PC-3 (cell line): ENCODE results near the gene INSIG1. TPM values are rescaled to one million over a fixed set of nuclear protein-coding genes. Genes with fewer than 3 reads are reported as not detected.

Experiments
- ATAC-seq: fragments of 200-7000 bp; cut with Tn5 transposase; 2 replicates; pipeline ENCODE4 v1.9.1; 2020; ENCODE audit warnings: mild to moderate bottlenecking, moderate library complexity
- BruUV-seq: library from RNA; stranded (reverse); fragments of 400-500 nt; replicated peaks from 2 replicates; lab custom pipeline; 2021; lab: Mats Ljungman, UMichigan
- CTCF ChIA-PET: fragments of 300-600 bp; sonication (Branson Sonifier 250); formaldehyde crosslinking; loops from one replicate; lab custom pipeline; 2022; ENCODE audit warnings: antibody characterized with exemption; lab: Charles Lee
- POLR2A ChIA-PET: fragments of 300-600 bp; sonication (Branson Sonifier 250); formaldehyde crosslinking; loops from one replicate; lab custom pipeline; 2022; ENCODE audit warnings: antibody characterized with exemption; ENCODE audit not compliant: unreplicated experiment; lab: Charles Lee
- DNase-seq: peaks from one replicate; pipeline ENCODE4 v3.0.0-alpha.2; 2015
- H2AFZ ChIP-seq: fragments of 300-600 bp; sonication (generic); 2 replicates; pipeline ENCODE4 v1.6.0; 2016; ENCODE audit warnings: antibody characterized with exemption, low read length
- H3F3A ChIP-seq: fragments of 300-600 bp; sonication (generic); one replicate; pipeline ENCODE4 v1.6.0; 2017; ENCODE audit warnings: antibody characterized with exemption, low read length, control low read depth, mild to moderate bottlenecking; ENCODE audit not compliant: unreplicated experiment
- H3K27ac ChIP-seq: fragments of 300-600 bp; sonication (generic); 2 replicates; pipeline ENCODE4 v1.5.1; 2016; ENCODE audit warnings: mild to moderate bottlenecking, low read length
- H3K27me3 ChIP-seq: fragments of 300-600 bp; sonication (generic); 2 replicates; pipeline ENCODE4 v1.6.1; 2016; ENCODE audit warnings: low read length, mixed read lengths
- H3K36me3 ChIP-seq: fragments of 300-600 bp; sonication (generic); 2 replicates; pipeline ENCODE4 v1.6.1; 2016; ENCODE audit warnings: low read depth, mixed run types, low read length, mixed read lengths
- H3K4me1 ChIP-seq: fragments of 300-600 bp; sonication (generic); 2 replicates; pipeline ENCODE4 v1.5.1; 2016; ENCODE audit warnings: low read length; ENCODE audit not compliant: insufficient read depth
- H3K4me2 ChIP-seq: fragments of 300-600 bp; sonication (generic); 2 replicates; pipeline ENCODE4 v1.6.0; 2016; ENCODE audit warnings: low read length
- H3K4me3 ChIP-seq: fragments of 300-600 bp; sonication (generic); 2 replicates; pipeline ENCODE4 v1.5.1; 2016; ENCODE audit warnings: mild to moderate bottlenecking, low read length, mixed read lengths
- H3K79me2 ChIP-seq: fragments of 300-600 bp; sonication (generic); 2 replicates; pipeline ENCODE4 v1.6.1; 2017; ENCODE audit warnings: low read length, mixed read lengths
- H3K9ac ChIP-seq: fragments of 300-600 bp; sonication (generic); 2 replicates; pipeline ENCODE4 v1.6.0; 2016; ENCODE audit warnings: mild to moderate bottlenecking, low read length
- H3K9me2 ChIP-seq: fragments of 300-600 bp; sonication (generic); replicated peaks from 2 replicates; pipeline ENCODE4 v1.6.1; 2016; ENCODE audit warnings: mixed run types, low read length, mixed read lengths
- H3K9me3 ChIP-seq: fragments of 300-600 bp; sonication (generic); 2 replicates; pipeline ENCODE4 v1.6.1; 2016; ENCODE audit warnings: low read length, mixed read lengths
- H4K20me1 ChIP-seq: fragments of 300-600 bp; sonication (generic); 2 replicates; pipeline ENCODE4 v1.6.1; 2016; ENCODE audit warnings: low read length, mixed read lengths
- CTCF ChIP-seq: fragments of 300-600 bp; sonication (generic); conservative IDR thresholded peaks from 2 replicates; pipeline ENCODE4 v1.5.1; 2017; ENCODE audit warnings: antibody characterized with exemption, low read depth, mild to moderate bottlenecking, low read length
- EZH2 ChIP-seq: fragments of 300-600 bp; sonication (generic); IDR thresholded peaks from one replicate; pipeline ENCODE4 v1.6.1; 2017; ENCODE audit warnings: antibody characterized with exemption, mild to moderate bottlenecking, low read length; ENCODE audit not compliant: unreplicated experiment
- EZH2phosphoT487 ChIP-seq: fragments of 300-600 bp; sonication (generic); IDR thresholded peaks from 2 replicates; pipeline ENCODE4 v1.6.1; 2018; ENCODE audit warnings: mild to moderate bottlenecking, antibody characterized with exemption, low read length, borderline replicate concordance
- intact Hi-C: fragments of 100-400 bp; cut with micrococcal nuclease; formaldehyde crosslinking; loops from 2 replicates; pipeline ENCODE4 v1.9.0; 2023
- total RNA-seq: library from RNA; depleted of rRNA; stranded (reverse); fragments of >200 nt; gene quantifications from 2 replicates; pipeline ENCODE4 v1.2.3, GENCODE V29; 2014

Gene INSIG1
- total RNA-seq, 1 experiment from 2014 or later, result 83.3 TPM

- BruUV-seq, result no TSS peak
- Histone ChIP-seq H4K20me1 (peaks cover 28% of the 10 kb centered on the region), H3K27ac (no peak overlapping the region), H3K9me3 (no peaks in the 10 kb centered on the region), H3K79me2 (peaks cover 36% of the 10 kb centered on the region), H3K27me3 (no peaks in the 10 kb centered on the region), H3F3A (no peaks in the 10 kb centered on the region), H3K4me3 (peak overlapping the region; percentile 72), H3K9ac (no peak overlapping the region), H3K9me2 (no peaks in the 10 kb centered on the region), H2AFZ (no peak overlapping the region), H3K4me2 (peak overlapping the region; percentile 86), H3K4me1 (peaks cover 36% of the 10 kb centered on the region), H3K36me3 (peaks cover 34% of the 10 kb centered on the region; the same call in 1 of the 2 replicates)
- DNase-seq (no peak), ATAC-seq (no peak)
- ChIA-PET POLR2A (no interaction called here), CTCF (no interaction called here)
- intact Hi-C loops, result no loop called here
- no peak for TF ChIP-seq CTCF
- TF ChIP-seq EZH2phosphoT487, result no peak
- no peak for TF ChIP-seq EZH2
These were observed 3.2 kb downstream of the INSIG1 start for GRCh38 chr7:155300641-155301452.

GRCh38 chr7:155303039-155303593 lies 5.4 kb downstream of the INSIG1 start:
- DNase-seq (no peak), ATAC-seq (no peak)
- no peaks in the 10 kb centered on the region for H3K27me3 ChIP-seq
- H3K9me3 ChIP-seq, result no peaks in the 10 kb centered on the region
- H3K36me3 ChIP-seq, result peaks cover 42% of the 10 kb centered on the region
- H3K9ac ChIP-seq, result no peak overlapping the region
- peaks cover 34% of the 10 kb centered on the region for H3K79me2 ChIP-seq
- H3K4me2 ChIP-seq, result no peak overlapping the region
- CTCF ChIA-PET, result no interaction called here
- no peak overlapping the region for H3K27ac ChIP-seq
- peaks cover 28% of the 10 kb centered on the region for H4K20me1 ChIP-seq
- no peaks in the 10 kb centered on the region for H3K9me2 ChIP-seq
- H3K4me1 ChIP-seq, result peaks cover 42% of the 10 kb centered on the region
- no peaks in the 10 kb centered on the region for H3F3A ChIP-seq
- BruUV-seq, result no TSS peak
- intact Hi-C loops, result no loop called here
- no peak overlapping the region for H2AFZ ChIP-seq
- no peak for TF ChIP-seq EZH2
- TF ChIP-seq EZH2phosphoT487, result no peak
- no peak for TF ChIP-seq CTCF
- no peak overlapping the region for H3K4me3 ChIP-seq
- POLR2A ChIA-PET, result no interaction called here

GRCh38 chr7:155303897-155304296 lies 6.2 kb downstream of the INSIG1 start:
- TF ChIP-seq EZH2, result no peak
- no peak for TF ChIP-seq CTCF
- no peak for TF ChIP-seq EZH2phosphoT487
- ChIA-PET CTCF (no interaction called here), POLR2A (interaction anchor here (0.7 kb wide), 1 partner anchor 300 kb away, joined by 11 read pairs; no protein-coding TSS in a partner anchor)
- peaks cover 26% of the 10 kb centered on the region for H3K79me2 ChIP-seq
- DNase-seq (no peak), ATAC-seq (no peak)
- intact Hi-C loops, result no loop called here
- H3K27me3 ChIP-seq, result no peaks in the 10 kb centered on the region
- H3K9me3 ChIP-seq, result no peaks in the 10 kb centered on the region
- no peaks in the 10 kb centered on the region for H3F3A ChIP-seq
- no peak overlapping the region for H3K4me2 ChIP-seq
- peaks cover 42% of the 10 kb centered on the region for H3K4me1 ChIP-seq
- no peak overlapping the region for H2AFZ ChIP-seq
- H4K20me1 ChIP-seq, result peaks cover 24% of the 10 kb centered on the region
- H3K27ac ChIP-seq, result no peak overlapping the region
- BruUV-seq, result no TSS peak
- H3K9me2 ChIP-seq, result no peaks in the 10 kb centered on the region
- no peak overlapping the region for H3K9ac ChIP-seq
- no peak overlapping the region for H3K4me3 ChIP-seq
- peaks cover 50% of the 10 kb centered on the region for H3K36me3 ChIP-seq
